Endothelial cell of umbilical vein (primary cell): Measurements from ENCODE around the gene CFHR1. TPM values are rescaled to one million over a fixed set of nuclear protein-coding genes. Genes with fewer than 3 reads are reported as not detected.

Source experiments
- BruUV-seq: library from RNA; stranded (reverse); fragments of 400-500 nt; replicated peaks from 2 replicates; lab custom pipeline; 2021; lab: Mats Ljungman, UMichigan
- CTCF ChIA-PET: fragments of 300-600, 350-600 bp; sonication (Branson Sonifier 250); formaldehyde crosslinking; loops from one replicate; lab custom pipeline; 2021; ENCODE audit warnings: antibody characterized with exemption, inconsistent platforms; lab: Charles Lee
- POLR2A ChIA-PET: fragments of 300-600, 350-600 bp; sonication (Branson Sonifier 250); formaldehyde crosslinking; loops from one replicate; lab custom pipeline; 2021; ENCODE audit warnings: antibody characterized with exemption, inconsistent platforms; lab: Charles Lee
- DNase-seq: peaks from one replicate; pipeline ENCODE4 v3.0.0-alpha.2; 2011; ENCODE audit warnings: low read depth, low spot score
- FAIRE-seq: peaks from 2 replicates; lab custom pipeline; 2011; peaks lifted over from hg19 to GRCh38; lab: Jason Lieb, UNC
- H2AFZ ChIP-seq: 2 replicates; pipeline ENCODE4 v1.6.0; 2012; ENCODE audit warnings: low read depth, low read length, control low read depth, inconsistent platforms
- H3K27ac ChIP-seq: 2 replicates; pipeline ENCODE4 v1.5.1; 2011; ENCODE audit warnings: low read depth, mild to moderate bottlenecking, control low read depth, low read length, moderate library complexity; ENCODE audit not compliant: insufficient read depth
- H3K27me3 ChIP-seq, 2 experiments: 2 replicates each; pipeline versions ENCODE4 v1.6.0 to v1.6.1; 2011; ENCODE audit warnings: low read length in 2 of 2, mixed read lengths in 1 of 2; ENCODE audit not compliant: control insufficient read depth in 2 of 2, insufficient read depth in 2 of 2
- H3K36me3 ChIP-seq, 2 experiments: 2 replicates in 1 of 2; 3 replicates in 1 of 2; pipeline ENCODE4 v1.5.1; 2011; ENCODE audit warnings: low read length in 2 of 2, mild to moderate bottlenecking in 1 of 2, moderate library complexity in 1 of 2; ENCODE audit not compliant: control insufficient read depth in 2 of 2, insufficient read depth in 2 of 2; ENCODE audit errors: extremely low read depth in 1 of 2
- H3K4me1 ChIP-seq: 3 replicates; pipeline ENCODE4 v1.5.1; 2011; ENCODE audit warnings: mild to moderate bottlenecking, low read length; ENCODE audit not compliant: control insufficient read depth, insufficient read depth; ENCODE audit errors: extremely low read depth
- H3K4me2 ChIP-seq: 2 replicates; pipeline ENCODE4 v1.6.1; 2011; ENCODE audit warnings: low read length, control low read depth, mixed read lengths; ENCODE audit not compliant: insufficient read depth
- H3K4me3 ChIP-seq, 3 experiments: fragments of 200-600 bp in 1 of 3; sonication (generic), shearing (Covaris generic) in 1 of 3; replicated peaks in 1 of 3; 2 replicates each; pipeline ENCODE4 v1.5.1; 2011 to 2016; ENCODE audit warnings: control low read depth in 3 of 3, low read length in 3 of 3, mild to moderate bottlenecking in 2 of 3, inconsistent platforms in 1 of 3, low read depth in 1 of 3, moderate library complexity in 1 of 3; ENCODE audit not compliant: insufficient read depth in 1 of 3
- H3K79me2 ChIP-seq: 2 replicates; pipeline ENCODE4 v1.6.0; 2012; ENCODE audit warnings: low read length, inconsistent platforms; ENCODE audit not compliant: control insufficient read depth, insufficient read depth
- H3K9ac ChIP-seq: replicated peaks from 2 replicates; pipeline ENCODE3; 2011; ENCODE audit warnings: low read length, control low read depth; ENCODE audit not compliant: insufficient read depth; ENCODE audit errors: extremely low read depth
- H3K9me1 ChIP-seq: replicated peaks from 3 replicates; pipeline ENCODE4 v1.6.0; 2011; ENCODE audit warnings: mild to moderate bottlenecking, low read length; ENCODE audit not compliant: control insufficient read depth, insufficient read depth; ENCODE audit errors: extremely low read depth
- H3K9me3 ChIP-seq: replicated peaks from 2 replicates; pipeline ENCODE4 v1.5.1; 2012; ENCODE audit warnings: low read length, inconsistent platforms; ENCODE audit not compliant: control insufficient read depth, insufficient read depth
- H4K20me1 ChIP-seq: replicated peaks from 2 replicates; pipeline ENCODE3; 2011; ENCODE audit warnings: mild to moderate bottlenecking, low read length; ENCODE audit not compliant: control insufficient read depth, insufficient read depth; ENCODE audit errors: extremely low read depth
- CTCF ChIP-seq, 2 donors: IDR thresholded peaks; 1 replicate in 1 of 2; 2 replicates in 1 of 2; pipeline ENCODE4 v1.5.1; 2011; ENCODE audit warnings: low read length in 2 of 2, mild to moderate bottlenecking in 2 of 2, moderate library complexity in 2 of 2, control low read depth in 1 of 2, inconsistent platforms in 1 of 2, low read depth in 1 of 2; ENCODE audit not compliant: insufficient read depth in 1 of 2; ENCODE audit errors: extremely low read depth in 1 of 2
- EZH2 ChIP-seq: IDR thresholded peaks from 2 replicates; pipeline ENCODE4 v1.6.1; 2012; ENCODE audit warnings: borderline replicate concordance, low read depth, mild to moderate bottlenecking, moderate library complexity, low read length, inconsistent platforms; ENCODE audit not compliant: severe bottlenecking
- FOS ChIP-seq: IDR thresholded peaks from 2 replicates; pipeline ENCODE4 v1.6.1; 2011; ENCODE audit warnings: mild to moderate bottlenecking, low read length, moderate library complexity, borderline replicate concordance; ENCODE audit not compliant: insufficient read depth
- GATA2 ChIP-seq: IDR thresholded peaks from 2 replicates; pipeline ENCODE4 v1.7.0; 2011; ENCODE audit warnings: low read depth, mild to moderate bottlenecking, moderate library complexity, mixed read lengths, low read length; ENCODE audit not compliant: insufficient read length, insufficient read depth
- JUN ChIP-seq: IDR thresholded peaks from 2 replicates; pipeline ENCODE4 v1.6.1; 2011; ENCODE audit warnings: borderline replicate concordance, low read depth; ENCODE audit not compliant: insufficient read length, insufficient read depth
- MAX ChIP-seq: IDR thresholded peaks from 2 replicates; pipeline ENCODE4 v1.6.1; 2011; ENCODE audit not compliant: insufficient read depth, insufficient read length
- MYC ChIP-seq: IDR thresholded peaks from one replicate; pipeline ENCODE4 v1.6.1; 2011; ENCODE audit warnings: mild to moderate bottlenecking, low read depth, low read length
- POLR2A ChIP-seq: IDR thresholded peaks from 2 replicates; pipeline ENCODE4 v1.6.1; 2012; ENCODE audit warnings: low read depth, mild to moderate bottlenecking, control low read depth, low read length
- POLR2AphosphoS5 ChIP-seq: IDR thresholded peaks from 2 replicates; pipeline ENCODE4 v1.6.1; 2012; ENCODE audit warnings: low read depth, mild to moderate bottlenecking, control low read depth, low read length, moderate library complexity; ENCODE audit not compliant: insufficient read depth
- dilution Hi-C: fragments of 300-500 bp; cut with MboI; formaldehyde crosslinking; loops from one replicate; pipeline ENCODE4 v1.15.0; 2019; ENCODE audit warnings: low sequenced_read_pairs; ENCODE audit not compliant: extremely low pct_ligation_motif_present
- intact Hi-C: fragments of 100-400 bp; cut with micrococcal nuclease; formaldehyde crosslinking; loops from one replicate; pipeline ENCODE4 v1.10.0; 2022
- polyA plus RNA-seq, 4 experiments: library from polyadenylated mRNA; depleted of rRNA in 3 of 4; stranded (reverse) in 3 of 4; unstranded in 1 of 4; fragments of >200 nt; gene quantifications; 2 replicates each; pipeline versions ENCODE4 v1.2.1 to v1.2.3, GENCODE V29; 2011 to 2012; ENCODE audit warnings: missing spikeins in 1 of 4
- total RNA-seq: library from RNA; stranded (reverse); gene quantifications from 2 replicates; pipeline ENCODE4 v1.2.3, GENCODE V29; 2021

CFHR1 gene
- total and polyA plus RNA-seq, 2 donors (not counting 3 experiments of a cell fraction or from before 2014, with no cell fraction given): 0.11 TPM; not detected in 1

- POLR2A ChIA-PET: no interaction called here
- Histone ChIP-seq H3K4me2 (no peak within 1 kb of the TSS), H3K4me1 (no peaks in the 10 kb centered on the region), H3K9me1 (no peaks in the 10 kb centered on the region), H3K4me3 (no peak within 1 kb of the TSS), H3K27me3 (no peaks in the 10 kb centered on the region), H3K27ac (no peak within 1 kb of the TSS), H3K79me2 (no peaks in the 10 kb centered on the region), H2AFZ (no peak within 1 kb of the TSS), H4K20me1 (no peaks in the 10 kb centered on the region), H3K9me3 (no peaks in the 10 kb centered on the region), H3K36me3 (no peaks in the 10 kb centered on the region), H3K9ac (no peak within 1 kb of the TSS)
- no peak for DNase-seq
- intact Hi-C loops: no loop called here
- CTCF ChIA-PET: no interaction called here
- no peak for FAIRE-seq
- TF ChIP-seq EZH2 (no peak), CTCF (IDR thresholded peaks at IDR 0.05; ENCODE audit: extremely low read depth in 1 of 2, insufficient read depth in 1 of 2, low read depth in 1 of 2, low read length in 2 of 2) (no peak), MAX (no peak), MYC (no peak), GATA2 (no peak), FOS (no peak), JUN (no peak), POLR2A (no peak), POLR2AphosphoS5 (no peak)
- dilution Hi-C loops: no loop called here
- BruUV-seq: no TSS peak
Measured at GRCh38 chr1:196774603-196775002, 44.9 kb upstream of the CFHR1 start, which contains the start of gene CFHR3. TSS of gene CFHR3 (plus strand) at chr1:196774840. CDS start at chr1:196774887, 47 bp downstream.
